Activated CD8-positive, alpha-beta memory T cell treated with anti-CD3 and anti-CD28 coated beads, Interleukin-2, amount 50 U/mL, for 24 hours (primary cell): Measurements from ENCODE around the gene AP3S2.
"Not testable (repeated sequence)": the region's sequence is repeated elsewhere in the genome, so short reads cannot be mapped to it uniquely, and the experiment has no call there.

Experiments
- DNase-seq: peaks from one replicate; pipeline ENCODE4 v3.0.0-alpha.2; 2020; ENCODE audit errors: extremely low read depth

The AP3S2 gene

DNA sequence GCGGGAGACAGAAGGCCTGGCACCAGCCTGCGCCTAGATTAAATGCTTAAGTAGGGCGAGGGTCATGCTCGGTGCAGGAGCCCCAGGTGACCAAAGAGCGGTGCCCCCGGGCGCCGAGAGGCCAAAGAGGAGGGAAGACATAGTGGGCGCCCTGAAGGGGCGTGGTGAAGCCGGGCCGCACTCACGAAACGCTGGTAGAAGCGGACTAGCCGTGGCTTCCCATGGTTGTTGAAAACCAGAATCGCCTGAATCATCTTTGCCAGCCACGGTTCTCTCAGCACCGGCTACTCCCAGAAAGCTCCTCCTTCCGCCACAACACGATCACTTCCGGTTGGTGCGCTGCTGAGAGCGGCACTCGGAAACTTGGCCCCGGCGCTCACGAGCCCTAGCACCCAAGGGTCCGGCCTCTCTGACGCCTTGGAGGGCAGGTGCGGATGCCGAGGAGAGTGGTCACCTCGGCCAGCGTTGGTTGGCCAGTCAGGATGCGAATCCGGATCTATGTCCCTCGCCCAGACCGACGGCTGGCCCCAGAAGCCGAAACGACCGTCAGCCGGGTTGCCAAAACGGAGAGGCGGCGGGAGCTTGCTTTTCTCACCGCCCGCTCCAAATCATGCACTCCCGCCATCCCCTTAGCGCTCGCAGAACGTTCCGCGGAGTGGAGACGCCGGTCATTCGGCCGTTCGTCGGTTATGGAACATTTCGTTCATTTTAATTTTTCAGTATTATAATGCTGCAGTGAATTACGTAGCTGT lies at the start of gene AP3S2:
AP3S2 (minus strand) TSS at position 299 of the 752 bp plus-strand sequence; CDS start at position 254, 45 bp downstream.
- peak; percentile 77 for DNase-seq

DNA sequence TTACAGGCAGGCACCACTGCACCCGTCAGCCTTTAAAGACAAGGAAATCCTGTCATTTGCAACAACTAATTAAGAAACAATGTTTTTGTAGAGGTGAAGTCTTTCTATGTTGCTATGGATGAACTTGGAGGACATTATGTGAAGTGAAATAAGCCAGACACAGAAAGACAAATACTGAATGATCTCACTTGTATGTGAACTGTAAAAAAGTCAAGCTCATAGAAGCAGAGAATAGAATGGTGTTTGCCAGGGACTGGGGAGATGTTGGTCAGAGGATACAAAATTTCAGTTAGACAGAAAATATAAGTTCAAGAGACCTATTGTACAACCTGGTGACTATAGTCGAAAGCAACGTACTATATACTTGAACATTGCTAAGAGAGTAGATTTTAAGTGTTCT lies 46.1 kb upstream of the AP3S2 start:
- DNase-seq = no peak

DNA sequence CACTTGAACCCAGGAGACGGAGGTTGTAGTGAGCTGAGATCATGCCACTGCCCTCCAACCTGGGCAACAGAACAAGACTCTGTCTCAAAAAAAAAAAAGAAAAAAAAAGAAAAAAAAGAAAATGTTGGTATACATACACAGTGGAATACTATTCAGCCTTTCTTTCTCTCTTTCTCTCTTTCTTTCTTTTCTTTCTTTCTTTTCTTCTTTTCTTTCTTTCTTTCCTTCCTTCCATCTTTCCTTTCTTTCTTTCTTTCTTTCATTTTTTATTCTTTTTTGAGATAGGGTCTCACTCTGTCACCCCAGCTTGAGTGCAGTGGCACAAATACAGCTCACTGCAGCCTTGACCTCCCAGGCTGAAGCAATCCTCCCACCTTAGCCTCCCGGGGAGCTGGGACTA lies 45.6 kb upstream of the AP3S2 start:
- not testable (repeated sequence) for DNase-seq

DNA sequence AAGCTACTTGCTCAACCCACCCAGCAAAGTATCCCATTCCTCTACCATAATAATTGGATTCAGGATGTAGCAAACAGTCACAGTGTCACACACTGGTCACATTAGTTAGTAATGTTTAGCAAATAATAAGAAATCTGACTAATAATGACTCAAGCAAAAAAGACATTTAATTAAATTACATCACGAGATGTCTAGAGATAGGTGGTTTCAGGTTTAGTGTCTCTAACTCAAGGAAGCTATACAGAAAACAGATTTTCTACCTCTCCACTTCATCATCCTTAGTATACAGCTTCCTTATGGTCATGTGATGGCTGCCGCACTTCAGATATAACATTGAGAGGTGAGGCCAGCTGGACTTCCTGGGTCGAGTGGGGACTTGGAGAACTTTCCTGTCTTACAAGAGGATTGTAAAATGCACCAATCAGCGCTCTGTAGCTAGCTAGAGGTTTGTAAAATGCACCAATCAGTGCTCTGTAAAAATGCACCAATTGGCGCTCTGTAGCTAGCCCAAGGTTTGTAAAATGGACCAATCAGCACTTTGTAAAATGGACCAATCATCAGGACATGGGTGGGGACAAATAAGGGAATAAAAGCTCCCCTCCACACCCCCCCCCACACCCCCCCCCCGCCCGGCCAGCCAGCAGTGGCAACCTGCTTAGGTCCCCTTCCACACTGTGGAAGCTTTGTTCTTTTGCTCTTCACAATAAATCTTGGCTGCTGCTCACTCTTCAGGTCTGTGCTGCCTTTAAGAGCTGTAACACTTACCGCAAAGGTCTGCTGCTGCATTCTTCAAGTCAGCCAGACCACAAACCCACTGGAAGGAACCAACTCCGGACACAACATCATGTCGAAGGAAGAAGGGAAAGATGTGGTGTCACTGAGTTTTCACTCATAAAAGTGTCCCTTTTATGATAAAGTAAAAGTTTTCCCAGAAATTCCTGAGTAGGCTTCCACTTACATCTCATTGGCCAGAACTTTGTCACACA lies 43.9 kb upstream of the AP3S2 start:
- no peak for DNase-seq

DNA sequence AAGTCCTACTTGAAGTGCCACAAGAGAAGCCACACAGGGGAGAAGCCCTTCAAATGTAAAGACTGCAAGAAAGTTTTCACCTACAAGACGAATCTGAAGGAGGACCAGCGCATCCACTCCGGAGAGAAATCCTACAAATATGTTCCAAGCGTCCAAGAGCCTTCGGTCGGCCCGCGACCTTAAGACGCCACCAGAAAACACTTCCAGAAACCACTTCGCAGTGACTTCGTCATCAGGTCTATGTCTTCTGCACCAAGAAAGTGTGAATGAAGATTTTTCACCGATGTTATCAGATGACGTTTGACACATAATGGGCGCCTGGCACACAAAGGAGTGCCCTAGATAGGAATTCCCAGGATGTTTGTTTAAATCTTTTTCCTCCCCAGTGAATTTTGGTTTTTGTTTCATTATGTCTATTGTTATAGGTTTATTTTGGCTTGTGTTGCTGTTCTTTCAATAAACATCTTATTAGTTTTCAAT lies 43.0 kb upstream of the AP3S2 start:
- no peak for DNase-seq

DNA sequence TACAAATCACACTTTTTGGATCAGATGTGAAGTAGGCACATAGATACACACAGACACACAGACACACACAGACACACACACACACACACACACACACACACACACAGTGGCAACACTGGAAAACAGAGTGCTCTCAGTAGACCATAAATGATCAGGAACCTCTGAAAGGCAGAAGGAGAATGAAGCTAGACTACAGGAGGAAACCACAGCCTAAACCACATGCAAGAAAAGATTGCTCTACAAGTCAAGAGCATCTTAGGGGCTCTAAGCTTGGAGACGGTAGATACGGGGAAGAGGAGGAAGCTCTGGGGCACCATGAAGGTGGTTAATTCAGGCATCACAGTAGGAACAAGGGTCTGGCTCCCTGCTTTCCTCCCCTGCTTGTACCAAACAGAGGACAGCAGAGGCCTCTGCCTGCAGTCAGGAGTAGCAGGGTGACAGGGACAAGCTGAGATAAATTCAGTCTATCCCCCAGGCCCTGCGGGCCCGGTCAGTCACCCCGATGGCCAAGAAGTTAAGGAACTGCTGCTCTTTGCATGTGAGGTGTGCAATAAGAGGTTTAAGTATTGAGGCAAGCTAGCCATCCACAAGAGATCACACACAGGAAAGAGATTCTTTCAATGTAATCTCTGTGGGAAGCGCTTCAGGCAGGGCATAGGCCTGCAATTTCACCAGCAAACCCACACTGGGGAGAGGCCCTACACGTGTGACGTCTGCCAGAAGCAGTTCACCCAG lies 42.4 kb upstream of the AP3S2 start:
- no peak for DNase-seq

DNA sequence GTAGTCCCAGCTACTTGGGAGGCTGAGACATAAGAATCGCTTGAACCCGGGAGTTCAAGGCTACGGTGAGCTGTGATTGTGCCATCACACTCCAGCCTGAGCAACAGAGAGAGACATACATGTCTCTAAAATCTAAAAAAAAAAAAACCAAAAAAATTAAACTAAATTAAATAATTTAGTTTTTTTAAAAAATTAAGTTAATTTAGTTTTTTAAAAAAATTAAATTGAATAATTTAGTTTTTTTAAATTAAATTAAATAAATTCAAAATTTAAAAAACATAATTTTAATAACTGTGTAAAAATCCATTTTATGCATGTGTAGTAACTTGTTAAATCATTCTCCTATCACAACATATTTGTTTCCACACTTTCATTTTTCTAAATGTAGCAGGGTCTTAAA lies 39.1 kb upstream of the AP3S2 start:
- no peak for DNase-seq

DNA sequence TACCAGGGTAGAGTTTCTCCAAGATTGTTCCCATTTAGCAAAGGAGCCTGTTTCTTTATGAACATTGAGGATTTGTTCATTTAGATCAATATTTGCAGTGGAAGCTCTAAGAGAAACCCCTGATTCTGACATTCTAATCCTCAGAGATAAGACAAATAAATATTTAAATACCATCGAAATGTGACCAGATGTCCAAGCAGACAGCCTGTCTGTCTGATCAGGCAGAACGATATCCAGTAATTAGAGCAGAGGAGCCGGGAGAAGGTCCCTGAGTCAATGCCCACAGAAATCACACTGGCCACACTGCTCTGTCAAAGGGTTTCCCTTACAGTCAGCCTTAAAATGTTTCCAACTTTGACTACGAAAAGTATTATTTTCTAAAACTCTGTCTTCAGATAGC lies 34.6 kb upstream of the AP3S2 start:
- no peak for DNase-seq

DNA sequence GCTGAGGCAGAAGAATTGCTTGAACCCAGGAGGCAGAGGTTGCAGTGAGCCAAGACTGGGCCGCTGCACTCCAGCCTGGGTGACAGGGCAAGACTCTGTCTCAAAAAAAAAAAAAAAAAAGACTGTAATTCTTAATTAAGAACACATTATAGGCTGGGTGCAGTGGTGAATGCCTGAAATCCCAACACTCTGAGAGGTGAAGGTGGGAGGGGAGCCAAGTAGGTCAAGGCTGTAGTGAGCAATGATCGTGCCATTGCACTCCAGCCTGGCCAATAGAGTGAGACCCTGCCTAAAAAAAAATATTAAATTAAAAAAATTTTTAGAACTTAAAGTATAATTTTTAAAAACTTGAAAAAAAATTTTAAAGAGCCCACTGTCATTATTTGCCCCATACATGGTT lies 32.4 kb upstream of the AP3S2 start:
- no peak for DNase-seq

DNA sequence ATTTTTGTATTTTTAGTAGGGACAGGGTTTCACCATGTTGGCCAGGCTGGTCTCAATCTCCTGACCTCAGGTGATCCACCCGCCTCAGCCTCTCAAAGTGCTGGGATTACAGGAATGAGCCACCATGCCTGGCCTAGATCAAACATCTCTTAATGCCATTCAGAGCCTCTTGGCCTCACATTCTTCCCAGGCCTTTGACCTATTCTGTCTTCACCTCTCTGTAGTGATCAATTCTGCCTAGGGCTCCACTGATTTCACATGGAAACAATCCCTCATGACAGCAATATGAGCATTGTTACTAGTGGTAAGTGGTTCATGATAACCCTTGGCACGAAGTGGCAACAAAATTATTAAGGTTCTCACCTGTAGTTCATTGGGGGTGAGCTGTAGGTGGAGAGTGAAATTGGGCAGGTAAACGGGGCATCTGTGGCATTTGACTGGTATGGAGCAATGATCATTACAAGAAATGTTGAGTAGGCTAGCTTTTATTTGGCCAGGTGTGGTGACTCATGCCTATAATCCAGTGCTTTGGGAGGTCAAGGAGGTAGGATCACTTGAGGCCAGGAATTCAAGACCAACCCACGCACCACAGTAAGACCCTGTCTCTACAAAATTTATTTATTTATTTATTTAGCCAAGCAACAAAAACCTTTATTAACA lies 23.8 kb upstream of the AP3S2 start:
- no peak for DNase-seq

DNA sequence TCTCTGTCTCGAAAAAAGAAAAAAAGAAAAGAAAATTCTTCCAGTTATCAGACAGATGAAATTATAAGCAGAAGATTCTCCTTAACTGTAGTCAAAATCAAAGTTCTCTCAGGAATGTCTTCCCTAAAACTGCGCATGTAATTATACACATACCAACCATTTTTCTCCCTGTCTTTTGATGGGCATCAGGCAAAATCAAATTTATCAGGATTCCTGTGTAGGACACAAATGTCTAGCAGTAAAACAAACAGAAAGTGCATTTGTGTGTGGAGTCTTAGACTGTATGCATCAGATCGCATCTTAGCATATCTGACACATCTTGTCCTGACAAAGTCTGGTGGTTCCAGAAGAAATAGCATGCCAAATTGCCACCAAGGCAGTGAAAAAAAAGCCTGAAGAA lies 22.9 kb upstream of the AP3S2 start:
- DNase-seq = no peak

DNA sequence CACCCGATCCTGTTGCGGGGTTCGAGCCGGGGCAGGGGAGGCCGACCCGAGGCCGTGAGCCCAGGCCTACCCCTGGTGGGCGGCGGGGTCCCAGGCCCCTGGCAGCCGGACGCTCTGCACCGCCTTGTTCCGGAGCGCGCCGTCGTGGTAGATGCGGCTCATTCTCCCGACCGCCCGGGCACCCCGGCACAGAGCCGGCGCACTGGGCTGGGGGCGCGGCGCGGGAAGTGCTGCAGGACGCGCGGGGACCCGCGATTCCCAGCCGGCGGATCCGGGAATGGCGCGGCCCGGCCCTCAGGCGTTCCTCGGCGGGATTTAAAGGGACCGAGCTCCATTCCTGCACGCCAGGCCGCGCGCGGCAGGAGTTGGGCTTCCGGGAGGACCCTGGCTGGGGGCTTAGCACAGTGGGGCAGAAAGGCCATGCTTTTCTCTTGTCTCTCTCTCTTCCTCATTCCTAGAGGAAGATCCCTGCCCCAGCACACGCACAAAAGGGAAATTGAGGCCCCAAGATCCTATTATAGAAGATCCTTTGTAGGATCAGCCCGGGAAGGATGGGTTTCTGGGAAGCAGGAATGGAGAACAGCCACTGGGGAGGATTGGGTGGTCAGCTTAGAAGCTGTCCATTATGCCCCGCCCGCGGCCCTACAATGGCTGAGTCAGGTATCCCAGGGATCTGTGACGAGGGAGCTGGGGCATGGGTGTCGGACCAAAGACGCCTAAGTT lies 19.0 kb upstream of the AP3S2 start, which contains the start of gene ARPIN:
ARPIN (minus strand) TSS at position 279 of the 723 bp plus-strand sequence; CDS start at position 162, 117 bp downstream.
- no peak for DNase-seq

DNA sequence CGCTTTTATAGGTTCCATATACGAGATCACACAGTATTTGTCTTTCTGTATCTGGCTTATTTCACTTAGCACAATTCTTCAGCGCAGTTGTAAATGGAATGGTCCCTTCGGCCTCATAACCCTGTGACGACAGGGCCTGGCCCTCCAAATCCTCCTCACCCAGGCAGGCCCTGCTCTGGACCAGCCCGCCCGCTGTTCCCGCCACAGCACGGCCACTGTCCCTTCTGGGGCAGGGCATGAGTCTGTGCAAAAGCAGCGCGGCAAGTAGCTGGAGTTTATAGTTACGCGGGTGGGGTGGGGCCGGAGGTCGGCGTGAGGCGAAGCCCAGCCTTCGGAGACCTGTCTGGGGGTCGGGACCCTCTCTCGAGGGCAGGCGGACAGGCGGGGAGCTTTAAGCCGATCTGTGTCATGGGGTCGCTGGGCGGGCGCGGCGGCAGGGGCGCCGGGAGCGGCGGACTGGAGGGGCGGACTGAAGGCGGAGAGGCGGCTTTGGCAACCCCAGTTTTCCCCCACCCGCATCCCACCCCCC lies 18.4 kb upstream of the AP3S2 start:
- no peak for DNase-seq

DNA sequence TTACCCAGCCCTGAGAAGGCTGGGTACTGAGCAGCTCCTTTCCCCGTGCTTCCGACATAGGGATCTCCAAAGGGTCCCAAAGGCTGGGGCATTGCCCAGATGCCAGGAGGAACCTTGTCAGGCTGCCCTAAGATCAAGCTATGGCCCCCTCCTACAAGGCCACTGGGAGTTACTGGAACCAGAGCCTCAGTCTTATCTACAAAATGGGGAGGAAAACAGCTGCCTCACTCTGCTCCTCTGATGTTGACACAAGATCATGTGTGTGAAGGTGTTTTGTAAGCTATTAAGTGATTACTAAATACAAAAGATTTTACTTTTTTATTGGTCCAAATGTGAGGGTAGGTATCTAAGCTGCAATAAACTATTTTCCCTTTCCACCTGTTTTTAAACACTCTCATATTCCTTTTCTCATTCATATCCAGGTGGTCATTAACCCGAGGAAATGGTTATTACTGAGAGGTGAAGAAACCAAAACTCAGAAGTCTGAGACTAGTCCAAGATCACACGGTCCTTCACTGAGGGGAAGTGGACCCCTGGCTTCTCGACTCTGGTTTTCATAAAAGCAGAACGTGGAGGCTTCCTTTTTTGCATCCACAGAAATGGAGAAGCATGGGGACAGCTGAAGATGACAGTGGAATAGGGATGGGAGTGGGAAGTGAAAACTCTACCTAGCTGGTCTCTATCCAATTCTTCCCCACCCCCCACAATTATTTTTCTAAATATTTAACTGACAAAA lies 17.3 kb upstream of the AP3S2 start:
- no peak for DNase-seq

DNA sequence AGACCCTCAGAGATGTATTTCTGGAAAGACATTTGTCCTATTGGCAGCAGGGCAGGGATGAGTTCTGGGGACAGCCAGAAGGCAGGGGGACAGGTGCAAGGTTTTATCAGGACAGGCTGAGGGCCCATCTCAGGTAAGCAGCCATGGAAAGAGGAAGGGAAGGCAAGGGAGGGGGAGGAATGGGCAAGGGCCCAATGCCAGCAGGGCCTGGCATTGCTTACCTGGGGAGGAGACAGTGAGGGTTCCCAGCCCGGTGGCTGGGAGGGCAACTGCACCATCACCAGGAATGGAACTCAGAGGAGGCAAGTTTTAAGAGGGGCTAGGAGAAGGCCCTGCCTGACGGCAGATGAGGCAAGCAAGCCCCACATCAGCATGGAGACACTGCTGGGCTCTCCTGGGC lies 15.8 kb upstream of the AP3S2 start:
- DNase-seq = no peak

DNA sequence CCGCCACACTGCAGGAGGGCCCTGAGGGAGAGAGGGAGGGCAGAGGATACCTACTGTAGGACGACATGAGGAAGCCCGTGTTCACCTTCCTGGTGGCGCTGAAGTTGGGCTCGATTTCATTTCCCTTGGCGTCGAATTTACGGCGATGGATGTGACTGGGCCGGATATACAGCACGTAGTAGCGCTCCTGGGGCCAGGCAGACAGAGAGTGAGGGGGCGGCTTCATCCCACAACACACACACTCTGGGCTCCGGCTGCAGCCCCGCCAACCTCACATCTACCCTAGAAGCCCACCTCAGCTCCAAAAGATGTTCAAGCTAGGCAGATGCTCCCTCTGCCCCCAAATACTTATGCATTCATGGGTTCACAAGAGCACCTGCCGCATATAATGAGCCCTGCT lies 14.4 kb upstream of the AP3S2 start:
- no peak for DNase-seq

DNA sequence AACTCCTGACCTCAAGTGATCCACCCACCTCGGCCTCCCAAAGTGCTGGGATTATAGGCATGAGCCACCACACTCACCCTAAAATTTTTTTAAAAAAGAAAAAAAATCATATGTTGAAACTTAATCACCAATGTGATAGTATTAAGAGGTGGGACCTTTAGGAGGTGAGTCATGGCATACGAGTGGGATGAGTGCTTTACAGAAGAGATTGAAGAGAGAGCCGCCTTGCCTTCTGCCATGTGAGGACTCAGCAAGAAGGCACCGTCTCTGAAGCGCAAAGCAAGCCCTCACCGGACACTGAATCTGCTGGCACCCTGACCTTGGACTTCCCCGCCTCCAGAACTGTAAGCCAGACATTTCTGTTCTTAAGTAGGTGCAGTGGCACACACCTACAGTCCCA lies 13.5 kb upstream of the AP3S2 start:
- no peak for DNase-seq

DNA sequence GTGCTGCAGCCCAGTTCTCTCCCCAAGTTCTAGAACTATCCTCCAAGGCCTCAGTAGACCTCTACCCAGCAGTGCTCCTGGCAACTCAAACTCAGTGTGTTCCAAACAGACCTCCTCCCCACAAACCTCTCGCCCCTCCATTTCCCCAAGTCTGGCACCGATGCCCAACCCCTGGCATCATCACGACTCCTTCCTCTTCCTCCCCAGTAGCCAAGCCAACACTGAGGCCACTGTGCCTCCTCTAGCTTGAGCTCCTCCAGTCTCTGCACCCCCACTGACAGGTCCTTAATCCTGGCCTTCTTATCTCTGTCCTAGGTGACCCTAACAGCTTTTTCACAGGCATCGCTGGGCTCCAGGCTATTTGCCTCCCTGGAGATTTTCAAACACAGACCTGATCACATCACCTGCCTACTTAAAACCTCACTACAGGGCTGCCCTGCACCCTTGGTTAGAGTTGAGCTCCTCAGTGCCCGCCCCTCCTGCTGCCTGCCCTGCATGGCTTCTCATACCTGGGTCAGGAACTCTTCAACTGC lies 12.1 kb upstream of the AP3S2 start:
- DNase-seq = no peak

DNA sequence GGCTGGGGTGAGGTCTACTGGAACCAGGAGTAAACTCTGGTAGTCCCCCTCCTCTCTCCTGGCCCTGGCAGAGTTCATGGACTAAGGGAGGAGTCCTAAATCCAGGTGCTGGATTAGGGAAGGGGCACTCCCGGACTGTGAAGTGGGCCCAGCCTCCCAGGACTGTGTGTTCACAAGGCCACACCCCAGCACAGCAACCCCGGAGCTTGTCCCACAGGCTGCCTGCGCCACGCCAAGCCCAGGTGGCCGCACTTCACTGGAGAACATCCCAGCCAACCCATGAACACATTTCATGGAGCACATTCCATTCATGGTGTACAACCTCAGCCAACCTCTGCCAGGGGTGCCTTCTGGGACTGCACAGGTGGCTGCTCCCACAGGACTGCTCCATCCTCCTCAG lies 10.7 kb upstream of the AP3S2 start:
- DNase-seq = no peak

DNA sequence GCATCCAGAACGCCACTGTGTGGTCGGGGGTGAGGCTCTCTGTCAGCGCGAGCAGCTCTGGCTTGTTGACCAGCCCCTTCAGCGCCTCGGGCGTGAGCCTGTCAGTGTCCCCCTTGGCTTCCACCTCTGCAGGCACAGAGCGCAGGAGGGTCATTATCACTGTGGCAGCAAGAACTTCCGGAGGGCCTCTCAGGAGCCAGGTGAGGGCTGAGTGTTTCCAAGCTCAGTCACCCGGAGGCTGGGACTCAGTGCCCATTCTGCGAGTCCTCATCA lies 10.0 kb upstream of the AP3S2 start:
- no peak for DNase-seq
